GM10248 (cell line): ENCODE results near the gene IGFL3.

Experiments
- CTCF ChIA-PET: fragments of 300-600 bp; sonication (Branson Sonifier 250); formaldehyde crosslinking; extraction: SDS; loops from one replicate; lab custom pipeline; 2021; ENCODE audit warnings: antibody characterized with exemption; lab: Yijun Ruan, JAX
- POLR2A ChIA-PET: fragments of 350-650 bp; sonication (Branson Sonifier 250); formaldehyde crosslinking; extraction: SDS; loops from one replicate; lab custom pipeline; 2020; ENCODE audit warnings: antibody characterized with exemption; lab: Yijun Ruan, JAX
- DNase-seq: peaks from one replicate; pipeline ENCODE4 v3.0.0; 2012; ENCODE audit errors: extremely low spot score
- CTCF ChIP-seq: IDR thresholded peaks from 2 replicates; pipeline ENCODE4 v1.5.1; 2012; ENCODE audit warnings: mild to moderate bottlenecking, low read depth; ENCODE audit errors: extremely low read depth, missing control alignments, control extremely low read depth

IGFL3 gene

DNA sequence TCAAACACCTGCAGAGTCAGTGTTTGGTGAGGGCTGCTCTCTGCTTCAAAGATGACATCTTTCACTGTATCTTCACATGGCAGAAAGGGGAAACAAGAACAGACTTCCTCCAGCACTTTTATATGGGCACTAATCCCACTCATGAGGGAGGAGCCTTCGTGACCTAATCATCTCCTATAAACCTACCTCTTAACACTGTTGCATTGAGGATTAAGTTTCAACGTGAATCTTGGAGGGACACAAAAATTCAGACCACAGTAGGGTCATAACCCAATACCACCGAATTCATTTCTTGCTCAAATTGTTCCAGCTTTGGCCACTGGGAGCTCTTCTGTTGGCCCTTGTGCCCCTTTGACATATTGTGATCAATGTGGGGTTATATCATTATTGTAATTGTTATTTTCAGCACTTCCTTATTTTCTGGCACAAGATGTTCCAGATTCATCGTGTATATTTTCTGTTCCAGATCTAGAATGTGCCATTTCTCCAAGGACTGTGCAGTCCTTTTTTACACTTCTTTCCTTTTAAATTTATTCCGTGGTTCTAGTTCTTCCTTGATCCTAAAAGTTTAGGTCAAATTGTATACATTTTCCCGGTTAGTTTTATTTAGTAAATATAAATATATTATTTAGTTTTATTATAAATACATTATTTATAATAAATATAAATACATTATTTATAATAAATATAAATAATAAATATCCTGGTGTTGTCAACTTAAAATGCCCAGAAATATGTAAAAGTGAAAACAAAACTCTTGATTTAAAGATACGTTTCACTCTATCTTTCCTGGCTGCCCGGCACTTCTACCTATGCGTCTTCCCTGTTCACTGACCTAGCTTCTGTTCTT is 48.2 kb downstream of the IGFL3 start:
- no peak for DNase-seq
- TF ChIP-seq CTCF = no peak
- ChIA-PET CTCF (interaction anchor here (1.0 to 2.1 kb wide), 4 partner anchors 14 to 190 kb away, joined by 4 to 8 read pairs (median 6); no protein-coding TSS in a partner anchor), POLR2A (no interaction called here)

DNA sequence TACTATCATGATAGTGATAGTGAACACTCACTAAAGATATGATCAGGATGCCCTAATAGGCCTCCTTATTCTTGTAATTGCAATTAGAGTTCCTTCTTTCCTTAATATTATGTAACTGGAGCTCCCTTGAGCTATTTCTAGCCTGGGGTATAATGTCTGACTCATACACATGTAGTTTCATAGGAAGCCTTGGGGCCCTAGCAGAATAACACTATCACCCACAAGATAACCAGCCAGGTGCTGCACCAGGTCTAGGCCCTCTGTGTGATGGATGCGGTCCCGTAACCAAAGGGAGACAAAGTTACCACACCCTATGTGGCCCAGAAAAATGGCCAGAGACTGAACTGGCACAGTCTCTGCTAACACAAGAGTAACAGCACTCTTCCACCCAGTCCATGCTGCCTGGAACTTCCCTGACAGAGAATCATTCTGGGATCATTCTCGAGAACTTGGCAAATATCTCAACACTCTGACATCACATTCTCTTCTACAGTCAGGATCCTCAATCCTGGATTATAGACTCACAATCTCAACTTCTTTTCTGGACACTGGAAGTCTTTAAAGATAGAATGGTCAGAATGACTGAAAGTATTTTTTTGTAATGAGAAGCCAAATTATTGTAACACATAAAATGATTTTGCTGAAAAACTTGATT is 51.1 kb downstream of the IGFL3 start:
- ChIA-PET CTCF (interaction anchor here (0.9 to 1.2 kb wide), 2 partner anchors 45 to 208 kb away, joined by 3 to 4 read pairs; no protein-coding TSS in a partner anchor), POLR2A (no interaction called here)

More for the DNA sequence above, 51.1 kb downstream of the IGFL3 start:
- no peak for DNase-seq
- TF ChIP-seq CTCF = no peak
